H9 (cell line): ENCODE data around the gene TCTA. TPM values are rescaled to one million over a fixed set of nuclear protein-coding genes. Genes with fewer than 3 reads are reported as not detected.

ENCODE experiments used
- DNase-seq: peaks from one replicate; pipeline ENCODE4 v3.0.0-alpha.2; 2017
- H2AFZ ChIP-seq: one replicate; pipeline ENCODE4 v1.6.1; 2013; ENCODE audit warnings: mild to moderate bottlenecking, low read length, control low read depth, moderate library complexity
- H2AK5ac ChIP-seq: 2 replicates; pipeline ENCODE4 v1.6.1; 2013; ENCODE audit warnings: low read length, control low read depth, mixed read lengths; ENCODE audit not compliant: insufficient read length
- H2BK120ac ChIP-seq: one replicate; pipeline ENCODE4 v1.6.1; 2013; ENCODE audit warnings: low read depth, mild to moderate bottlenecking, low read length, control low read depth, inconsistent platforms; ENCODE audit not compliant: poor library complexity, severe bottlenecking
- H2BK12ac ChIP-seq: 2 replicates; pipeline ENCODE4 v1.6.1; 2013; ENCODE audit warnings: low read length, control low read depth, mixed read lengths, low read depth; ENCODE audit not compliant: insufficient read length
- H2BK15ac ChIP-seq: 2 replicates; pipeline ENCODE4 v1.6.1; 2013; ENCODE audit warnings: low read depth, low read length, control low read depth
- H2BK20ac ChIP-seq: one replicate; pipeline ENCODE4 v1.6.1; 2013; ENCODE audit warnings: low read depth, mild to moderate bottlenecking, low read length, control low read depth, inconsistent platforms; ENCODE audit not compliant: poor library complexity, severe bottlenecking
- H2BK5ac ChIP-seq: 2 replicates; pipeline ENCODE4 v1.6.1; 2013; ENCODE audit warnings: low read length, control low read depth, mixed read lengths; ENCODE audit not compliant: insufficient read length
- H3K14ac ChIP-seq: 2 replicates; pipeline ENCODE4 v1.6.1; 2013; ENCODE audit warnings: low read length, control low read depth; ENCODE audit not compliant: insufficient read depth
- H3K18ac ChIP-seq: 2 replicates; pipeline ENCODE4 v1.6.1; 2013; ENCODE audit warnings: low read depth, mild to moderate bottlenecking, mixed read lengths, low read length, control low read depth; ENCODE audit not compliant: insufficient read length
- H3K23ac ChIP-seq: 2 replicates; pipeline ENCODE4 v1.6.1; 2013; ENCODE audit warnings: low read length, control low read depth, mixed read lengths, low read depth; ENCODE audit not compliant: insufficient read length
- H3K23me2 ChIP-seq: 2 replicates; pipeline ENCODE4 v1.6.1; 2013; ENCODE audit warnings: low read depth, mild to moderate bottlenecking, mixed read lengths, low read length, control low read depth; ENCODE audit not compliant: insufficient read length, poor library complexity, severe bottlenecking
- H3K27ac ChIP-seq: 2 replicates; pipeline ENCODE4 v1.5.1; 2013; ENCODE audit warnings: low read length, control low read depth, mixed read lengths, low read depth; ENCODE audit not compliant: insufficient read length
- H3K27me3 ChIP-seq: 2 replicates; pipeline ENCODE4 v1.6.1; 2013; ENCODE audit warnings: low read length, control low read depth, inconsistent platforms; ENCODE audit not compliant: insufficient read depth
- H3K4ac ChIP-seq: 2 replicates; pipeline ENCODE4 v1.6.1; 2013; ENCODE audit warnings: low read depth, mild to moderate bottlenecking, control low read depth, inconsistent platforms, low read length, moderate library complexity
- H3K4me1 ChIP-seq: 2 replicates; pipeline ENCODE4 v1.6.1; 2013; ENCODE audit warnings: low read length, control low read depth, inconsistent platforms; ENCODE audit not compliant: insufficient read depth
- H3K4me2 ChIP-seq: 2 replicates; pipeline ENCODE4 v1.6.1; 2013; ENCODE audit warnings: low read length, control low read depth, mixed read lengths; ENCODE audit not compliant: insufficient read length, insufficient read depth
- H3K56ac ChIP-seq: 2 replicates; pipeline ENCODE4 v1.6.1; 2013; ENCODE audit warnings: low read depth, mild to moderate bottlenecking, mixed read lengths, low read length, control low read depth; ENCODE audit not compliant: insufficient read length
- H3K79me1 ChIP-seq: 2 replicates; pipeline ENCODE4 v1.6.1; 2013; ENCODE audit warnings: low read depth, mild to moderate bottlenecking, moderate library complexity, low read length, control low read depth, inconsistent platforms; ENCODE audit not compliant: insufficient read depth, poor library complexity, severe bottlenecking
- H3K79me2 ChIP-seq: 2 replicates; pipeline ENCODE4 v1.6.1; 2013; ENCODE audit warnings: low read length, control low read depth, inconsistent platforms; ENCODE audit not compliant: insufficient read depth
- H3K9ac ChIP-seq: 2 replicates; pipeline ENCODE4 v1.6.1; 2013; ENCODE audit warnings: low read length, control low read depth, mixed read lengths; ENCODE audit not compliant: insufficient read length; ENCODE audit errors: extremely low read depth
- H3K9me3 ChIP-seq: one replicate; pipeline ENCODE4 v1.6.1; 2013; ENCODE audit warnings: low read depth, low read length, inconsistent platforms; ENCODE audit not compliant: control insufficient read depth
- H3T11ph ChIP-seq: one replicate; pipeline ENCODE4 v1.6.1; 2013; ENCODE audit warnings: mild to moderate bottlenecking, low read length, control low read depth, inconsistent platforms
- H4K20me1 ChIP-seq: one replicate; pipeline ENCODE4 v1.6.1; 2013; ENCODE audit not compliant: control insufficient read depth, insufficient read length, insufficient read depth
- H4K5ac ChIP-seq: 2 replicates; pipeline ENCODE4 v1.6.1; 2013; ENCODE audit warnings: low read depth, mild to moderate bottlenecking, mixed read lengths, low read length, control low read depth; ENCODE audit not compliant: insufficient read length
- H4K8ac ChIP-seq: replicated peaks from 2 replicates; pipeline ENCODE4 v1.6.1; 2013; ENCODE audit warnings: low read length, control low read depth, mixed read lengths, low read depth; ENCODE audit not compliant: insufficient read length
- H4K91ac ChIP-seq: 2 replicates; pipeline ENCODE4 v1.6.1; 2013; ENCODE audit warnings: low read depth, mild to moderate bottlenecking, moderate library complexity, mixed read lengths, low read length, control low read depth; ENCODE audit not compliant: insufficient read length
- H3K27ac Mint-ChIP-seq, 3 experiments: 2 replicates in 2 of 3; 3 replicates in 1 of 3; pipeline ENCODE4 v1.8.0; 2020 to 2021; ENCODE audit warnings: mixed read lengths in 3 of 3, mild to moderate bottlenecking in 1 of 3, moderate library complexity in 1 of 3
- H3K27me3 Mint-ChIP-seq: 2 replicates; pipeline ENCODE4 v1.8.0; 2021; ENCODE audit warnings: low read depth, mild to moderate bottlenecking, moderate library complexity, mixed read lengths
- H3K36me3 Mint-ChIP-seq, 3 experiments: 2 replicates in 2 of 3; 3 replicates in 1 of 3; pipeline ENCODE4 v1.8.0; 2020 to 2021; ENCODE audit warnings: low read depth in 3 of 3, mixed read lengths in 3 of 3; ENCODE audit not compliant: insufficient read depth in 1 of 3
- H3K4me1 Mint-ChIP-seq, 2 experiments: 2 replicates each; pipeline ENCODE4 v1.8.0; 2020; ENCODE audit warnings: mixed read lengths in 2 of 2
- H3K4me3 Mint-ChIP-seq, 2 experiments: 2 replicates in 1 of 2; 3 replicates in 1 of 2; pipeline ENCODE4 v1.8.0; 2020 to 2021; ENCODE audit warnings: mild to moderate bottlenecking in 2 of 2, mixed read lengths in 2 of 2, moderate library complexity in 1 of 2
- H3K9me3 Mint-ChIP-seq, 2 experiments: 2 replicates in 1 of 2; 3 replicates in 1 of 2; pipeline ENCODE4 v1.8.0; 2020; ENCODE audit warnings: mild to moderate bottlenecking in 2 of 2, mixed read lengths in 2 of 2, moderate library complexity in 1 of 2
- CTCF ChIP-seq: fragments of 200-600 bp; sonication (generic); conservative IDR thresholded peaks from 3 replicates; pipeline ENCODE4 v1.8.0; 2021; ENCODE audit warnings: antibody characterized with exemption, mild to moderate bottlenecking
- WGBS: extraction: QIAGEN DNeasy Blood & Tissue Kit; methylation state at CpG from one replicate; pipeline ENCODE4 v1.1.7; 2013; ENCODE audit warnings: missing lambda C conversion rate, low lambda C conversion rate, mixed read lengths; ENCODE audit not compliant: insufficient read length; ENCODE audit errors: extremely low coverage; 5-methylcytosine and 5-hydroxymethylcytosine counted together
- total RNA-seq: library from RNA; stranded (reverse); gene quantifications from 2 replicates; pipeline ENCODE4 v1.2.1, GENCODE V29; 2021

Gene TCTA
- total RNA-seq, 1 experiment from 2014 or later = 11.2 TPM

GRCh38 chr3:49401766-49402165, 10.5 kb upstream of the TCTA start:
- Histone ChIP-seq H3K4me1 (peaks cover 3% of the 10 kb centered on the region; the same call in 1 of the 2 replicates), H2AFZ (no peak overlapping the region), H3K18ac (no peak overlapping the region), H4K5ac (no peak overlapping the region), H4K20me1 (no peaks in the 10 kb centered on the region), H2BK15ac (no peak overlapping the region), H3K4ac (no peak overlapping the region), H3K9me3 (no peaks in the 10 kb centered on the region), H2BK120ac (no peak overlapping the region), H3K27me3 (no peaks in the 10 kb centered on the region), H2BK20ac (no peak overlapping the region), H3T11ph (no peak overlapping the region), H3K79me1 (peaks cover 20% of the 10 kb centered on the region), H3K23ac (no peak overlapping the region), H3K56ac (no peak overlapping the region), H2BK5ac (no peak overlapping the region), H3K79me2 (peaks cover 50% of the 10 kb centered on the region), H4K91ac (no peak overlapping the region), H3K14ac (no peak overlapping the region), H3K4me2 (no peak overlapping the region), H2AK5ac (no peak overlapping the region), H2BK12ac (no peak overlapping the region), H4K8ac (no peak overlapping the region), H3K23me2 (no peaks in the 10 kb centered on the region), H3K27ac (no peak overlapping the region), H3K9ac (no peak overlapping the region)
- H3K27ac Mint-ChIP-seq = no peak overlapping the region
- WGBS = no CpG with 5 or more reads among the region's 2 CpGs
- no peaks in the 10 kb centered on the region; a peak in 1 of 5 replicates for H3K9me3 Mint-ChIP-seq
- TF ChIP-seq CTCF = no peak
- H3K27me3 Mint-ChIP-seq = no peaks in the 10 kb centered on the region
- no peak overlapping the region for H3K4me3 Mint-ChIP-seq
- H3K4me1 Mint-ChIP-seq = peaks cover 20 to 22% of the 10 kb centered on the region in 2 experiments
- no peak for DNase-seq
- H3K36me3 Mint-ChIP-seq = peaks cover 10 to 29% (median 26%) of the 10 kb centered on the region in 3 experiments; a peak in 6 of 7 replicates
